NB4 (cell line): ENCODE results near the gene HHATL.

Source experiments
- DNase-seq: peaks from one replicate; pipeline ENCODE4 v3.0.0; 2010; ENCODE audit warnings: low read depth
- H3K4me3 ChIP-seq: one replicate; pipeline ENCODE4 v1.5.1; 2011; ENCODE audit warnings: mild to moderate bottlenecking, low read depth, low read length, moderate library complexity
- CTCF ChIP-seq: IDR thresholded peaks from one replicate; pipeline ENCODE4 v1.5.1; 2012; ENCODE audit warnings: low read depth, low read length
- MAX ChIP-seq: IDR thresholded peaks from 2 replicates; pipeline ENCODE4 v1.6.1; 2011; ENCODE audit warnings: low read depth, low read length
- MYC ChIP-seq: IDR thresholded peaks from 2 replicates; pipeline ENCODE4 v1.6.1; 2011; ENCODE audit warnings: low read depth, low read length
- POLR2A ChIP-seq: IDR thresholded peaks from 2 replicates; pipeline ENCODE4 v1.6.1; 2011; ENCODE audit warnings: mild to moderate bottlenecking; ENCODE audit not compliant: insufficient read length; ENCODE audit errors: extremely low read depth

The HHATL gene

DNA sequence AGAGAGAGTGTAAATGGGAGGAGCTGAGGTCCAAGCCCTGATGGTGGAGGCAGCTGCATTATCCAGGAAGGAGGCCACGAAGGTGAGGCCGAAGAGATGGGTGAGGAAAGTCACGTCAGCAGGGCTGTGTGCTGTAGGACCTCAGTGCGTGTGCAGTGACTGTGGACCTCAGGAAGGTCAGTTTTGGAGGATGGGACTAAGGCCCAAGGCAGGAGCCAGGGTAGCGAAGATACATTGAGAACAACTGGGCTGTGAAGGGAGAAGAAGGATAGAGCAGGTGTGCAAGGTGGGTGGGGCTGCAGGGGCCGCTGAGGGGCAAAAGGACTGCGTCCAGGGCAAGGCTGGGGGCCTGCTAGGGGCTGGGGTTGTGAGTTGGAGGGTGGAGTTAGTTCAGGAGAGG lies 12.4 kb downstream of the HHATL start:
- TF ChIP-seq POLR2A (no peak), MAX (no peak), MYC (no peak), CTCF (no peak)
- H3K4me3 ChIP-seq = no peak overlapping the region

GRCh38 chr3:42689421-42690014 lies 13.1 kb downstream of the HHATL start:
- no peak for TF ChIP-seq POLR2A
- TF ChIP-seq CTCF = no peak
- no peak for TF ChIP-seq MYC
- no peak for TF ChIP-seq MAX
- no peak for DNase-seq

More for the DNA sequence above, 12.4 kb downstream of the HHATL start:
- no peak for DNase-seq

GRCh38 chr3:42688487-42689420 lies 13.8 kb downstream of the HHATL start:
- TF ChIP-seq CTCF = no peak
- no peak for TF ChIP-seq POLR2A
- TF ChIP-seq MYC = no peak
- no peak for TF ChIP-seq MAX
- DNase-seq = no peak
- no peak overlapping the region for H3K4me3 ChIP-seq

More at GRCh38 chr3:42689421-42690014, 13.1 kb downstream of the HHATL start:
- H3K4me3 ChIP-seq = no peak overlapping the region

GRCh38 chr3:42688016-42688415 lies 14.6 kb downstream of the HHATL start:
- TF ChIP-seq POLR2A (no peak), CTCF (no peak), MAX (no peak), MYC (no peak)
- DNase-seq = no peak
- H3K4me3 ChIP-seq = no peak overlapping the region

DNA sequence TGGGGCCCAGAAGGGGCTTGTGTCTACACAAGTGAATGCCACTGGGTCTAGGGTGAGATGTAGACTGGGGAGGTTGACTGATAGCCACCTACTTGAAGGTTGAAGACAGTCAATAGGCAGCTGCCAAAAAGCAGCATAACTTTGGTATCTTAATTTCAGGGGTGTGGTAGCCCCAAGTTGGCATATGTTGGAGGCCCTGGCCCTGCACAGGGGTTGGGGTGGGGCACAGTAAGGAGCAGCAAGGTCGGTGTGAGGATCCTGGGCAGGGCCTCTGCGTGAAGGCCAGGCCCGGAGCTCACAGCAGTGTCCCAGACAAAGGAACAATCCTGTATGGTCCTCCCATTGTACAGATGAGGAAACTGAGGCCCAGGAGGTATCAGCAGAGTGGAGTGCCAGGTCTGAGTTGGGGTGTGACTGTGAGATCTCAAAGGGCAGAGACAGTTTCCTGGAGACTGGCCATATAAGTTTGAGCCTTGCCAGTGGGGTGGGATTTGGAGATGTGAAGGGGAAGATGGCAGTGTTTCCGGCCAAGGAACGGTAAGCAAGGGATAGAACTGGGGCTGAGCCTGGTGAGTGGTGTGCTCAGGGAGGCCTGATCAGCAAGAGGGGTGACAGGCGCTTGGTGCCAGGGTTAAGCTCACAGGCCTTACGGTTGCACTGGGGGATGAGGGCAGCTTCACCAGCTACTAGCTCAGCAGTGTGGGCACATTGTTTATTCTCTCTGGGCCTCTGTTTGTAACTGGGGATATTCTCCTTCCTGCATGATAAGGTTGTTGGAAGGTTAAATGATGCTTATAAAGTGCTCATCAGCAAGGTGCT lies 15.6 kb downstream of the HHATL start:
- DNase-seq = no peak
- H3K4me3 ChIP-seq = no peak overlapping the region
- TF ChIP-seq MYC (no peak), MAX (no peak), CTCF (no peak), POLR2A (no peak)
